ENCODE results near the gene ERCC1. TPM values are rescaled to one million over a fixed set of nuclear protein-coding genes. Genes with fewer than 3 reads are reported as not detected.

The ERCC1 gene
- 158 and 165 TPM in 2 replicates for total RNA-seq (2021)
- Bru-seq, nascent RNA, result percentile 51 among the genes with signal in this experiment
- percentile 59 among the genes with signal in this experiment for BruChase-seq, experiment 1, labeled RNA remaining after a 2-hour chase
- percentile 68 among the genes with signal in this experiment for BruChase-seq, experiment 2, labeled RNA remaining after a 6-hour chase
- long read RNA-seq, transcript ERCC1-201 (8 exons, 1,278 nt), result minor isoform, 5 of 291 reads
- long read RNA-seq, transcript ERCC1-203 (9 exons, 949 nt), result minor isoform, 25 of 291 reads
- long read RNA-seq, transcript ERCC1-208 (10 exons, 1,453 nt), result minor isoform, 31 of 291 reads
- long read RNA-seq, transcript ERCC1-202 (10 exons, 3,828 nt), result major isoform, 86 of 291 reads
- long read RNA-seq, partial matches to known transcripts, result 79 of 291 reads
- long read RNA-seq, other reads (novel, unspliced or antisense), result 63 of 291 reads

DNA sequence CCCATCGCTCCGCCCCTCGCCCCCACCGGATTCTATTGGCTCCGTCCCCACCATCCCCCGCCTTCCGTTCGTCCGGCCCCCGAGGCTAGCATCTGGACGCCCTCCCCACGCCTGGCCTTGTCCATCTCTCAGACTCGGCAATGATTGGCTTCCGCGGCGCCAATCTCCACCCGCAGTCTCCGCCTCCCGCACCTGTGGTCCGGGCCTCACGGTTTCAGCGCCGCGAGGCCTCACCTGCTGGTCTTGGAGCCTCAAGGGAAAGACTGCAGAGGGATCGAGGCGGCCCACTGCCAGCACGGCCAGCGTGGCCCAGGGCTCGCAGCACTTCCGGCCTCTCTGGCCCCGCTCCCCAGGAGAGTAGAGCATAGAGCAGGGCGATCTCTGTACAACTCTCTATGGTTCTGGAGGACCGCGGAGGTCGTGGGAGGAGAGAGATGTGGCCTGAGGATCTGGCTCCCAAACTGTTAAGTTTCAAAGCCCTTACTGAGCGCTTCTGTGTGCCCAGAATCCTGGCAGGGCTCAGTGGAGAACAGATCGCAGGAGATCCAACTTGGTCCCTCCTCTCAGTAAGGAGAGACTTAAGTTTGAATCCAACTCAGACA lies at the start of gene ERCC1:
ERCC1 (minus strand) TSS at position 329 of the 602 bp plus-strand sequence. CDS start 543 bp downstream, outside the sequence.
- DNase-seq (ENCODE audit: low spot score), result peak; percentile 97
- intact Hi-C loops (cut with micrococcal nuclease; ENCODE audit: unreplicated experiment), result no loop called here
- ChIA-PET CTCF (interaction anchor here (0.5 to 1.0 kb wide), 3 partner anchors 16 to 261 kb away, joined by 3 to 4 read pairs (median 3); no protein-coding TSS in a partner anchor), POLR2A (ENCODE audit: low non-redundant PET) (interaction anchor here (0.5 to 0.6 kb wide), 2 partner anchors 56 to 1777 kb away, joined by 5 to 6 read pairs; no protein-coding TSS in a partner anchor)
- peak within 1 kb of the TSS; percentile 89 for H3K27ac ChIP-seq (ENCODE audit: low read depth, low read length, poor library complexity, severe bottlenecking)
- peak within 1 kb of the TSS; percentile 63 for H3K4me3 ChIP-seq (ENCODE audit: low read depth, low read length, poor library complexity, severe bottlenecking)
- H3K27me3 ChIP-seq (replicated peaks; ENCODE audit: insufficient read depth, low read depth, low read length, poor library complexity), result no peaks in the 10 kb centered on the region
- H3K36me3 ChIP-seq (ENCODE audit: insufficient read depth, low read length, poor library complexity, severe bottlenecking), result peaks cover 22% of the 10 kb centered on the region
- H3K9me3 ChIP-seq (ENCODE audit: low read depth, low read length, poor library complexity, severe bottlenecking), result no peaks in the 10 kb centered on the region
- no peak for TF ChIP-seq EZH2 (IDR thresholded peaks at IDR 0.05; ENCODE audit: borderline replicate concordance, low read depth, low read length, poor library complexity, severe bottlenecking)
- TF ChIP-seq, protein P1, sequence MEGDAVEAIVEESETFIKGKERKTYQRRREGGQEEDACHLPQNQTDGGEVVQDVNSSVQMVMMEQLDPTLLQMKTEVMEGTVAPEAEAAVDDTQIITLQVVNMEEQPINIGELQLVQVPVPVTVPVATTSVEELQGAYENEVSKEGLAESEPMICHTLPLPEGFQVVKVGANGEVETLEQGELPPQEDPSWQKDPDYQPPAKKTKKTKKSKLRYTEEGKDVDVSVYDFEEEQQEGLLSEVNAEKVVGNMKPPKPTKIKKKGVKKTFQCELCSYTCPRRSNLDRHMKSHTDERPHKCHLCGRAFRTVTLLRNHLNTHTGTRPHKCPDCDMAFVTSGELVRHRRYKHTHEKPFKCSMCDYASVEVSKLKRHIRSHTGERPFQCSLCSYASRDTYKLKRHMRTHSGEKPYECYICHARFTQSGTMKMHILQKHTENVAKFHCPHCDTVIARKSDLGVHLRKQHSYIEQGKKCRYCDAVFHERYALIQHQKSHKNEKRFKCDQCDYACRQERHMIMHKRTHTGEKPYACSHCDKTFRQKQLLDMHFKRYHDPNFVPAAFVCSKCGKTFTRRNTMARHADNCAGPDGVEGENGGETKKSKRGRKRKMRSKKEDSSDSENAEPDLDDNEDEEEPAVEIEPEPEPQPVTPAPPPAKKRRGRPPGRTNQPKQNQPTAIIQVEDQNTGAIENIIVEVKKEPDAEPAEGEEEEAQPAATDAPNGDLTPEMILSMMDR (conservative IDR thresholded peaks at IDR 0.05; ENCODE audit: low read depth, low read length), result no peak
- BruUV-seq (replicated peaks), result no TSS peak
- H3K4me1 ChIP-seq (ENCODE audit: insufficient read depth, low read length, poor library complexity, severe bottlenecking), result peaks cover 16% of the 10 kb centered on the region

- TF ChIP-seq, protein P1 (conservative IDR thresholded peaks at IDR 0.05; ENCODE audit: low read depth, low read length), result no peak
- no peak for TF ChIP-seq EZH2 (IDR thresholded peaks at IDR 0.05; ENCODE audit: borderline replicate concordance, low read depth, low read length, poor library complexity, severe bottlenecking)
- POLR2A ChIA-PET (ENCODE audit: low non-redundant PET), result no interaction called here
- no peak overlapping the region for H3K27ac ChIP-seq (ENCODE audit: low read depth, low read length, poor library complexity, severe bottlenecking)
- peaks cover 5% of the 10 kb centered on the region for H3K4me1 ChIP-seq (ENCODE audit: insufficient read depth, low read length, poor library complexity, severe bottlenecking)
- no peaks in the 10 kb centered on the region for H3K9me3 ChIP-seq (ENCODE audit: low read depth, low read length, poor library complexity, severe bottlenecking)
- DNase-seq (ENCODE audit: low spot score), result no peak
- H3K27me3 ChIP-seq (replicated peaks; ENCODE audit: insufficient read depth, low read depth, low read length, poor library complexity), result no peaks in the 10 kb centered on the region
- CTCF ChIA-PET, result interaction anchor here (0.6 kb wide), 1 partner anchor 20 kb away, joined by 6 read pairs; no protein-coding TSS in a partner anchor
- H3K4me3 ChIP-seq (ENCODE audit: low read depth, low read length, poor library complexity, severe bottlenecking), result no peak overlapping the region
- intact Hi-C loops (cut with micrococcal nuclease; ENCODE audit: unreplicated experiment), result no loop called here
- H3K36me3 ChIP-seq (ENCODE audit: insufficient read depth, low read length, poor library complexity, severe bottlenecking), result no peaks in the 10 kb centered on the region
- BruUV-seq (replicated peaks), result no TSS peak
Observed at GRCh38 chr19:45473367-45473681, 49.6 kb upstream of the ERCC1 start.

DNA sequence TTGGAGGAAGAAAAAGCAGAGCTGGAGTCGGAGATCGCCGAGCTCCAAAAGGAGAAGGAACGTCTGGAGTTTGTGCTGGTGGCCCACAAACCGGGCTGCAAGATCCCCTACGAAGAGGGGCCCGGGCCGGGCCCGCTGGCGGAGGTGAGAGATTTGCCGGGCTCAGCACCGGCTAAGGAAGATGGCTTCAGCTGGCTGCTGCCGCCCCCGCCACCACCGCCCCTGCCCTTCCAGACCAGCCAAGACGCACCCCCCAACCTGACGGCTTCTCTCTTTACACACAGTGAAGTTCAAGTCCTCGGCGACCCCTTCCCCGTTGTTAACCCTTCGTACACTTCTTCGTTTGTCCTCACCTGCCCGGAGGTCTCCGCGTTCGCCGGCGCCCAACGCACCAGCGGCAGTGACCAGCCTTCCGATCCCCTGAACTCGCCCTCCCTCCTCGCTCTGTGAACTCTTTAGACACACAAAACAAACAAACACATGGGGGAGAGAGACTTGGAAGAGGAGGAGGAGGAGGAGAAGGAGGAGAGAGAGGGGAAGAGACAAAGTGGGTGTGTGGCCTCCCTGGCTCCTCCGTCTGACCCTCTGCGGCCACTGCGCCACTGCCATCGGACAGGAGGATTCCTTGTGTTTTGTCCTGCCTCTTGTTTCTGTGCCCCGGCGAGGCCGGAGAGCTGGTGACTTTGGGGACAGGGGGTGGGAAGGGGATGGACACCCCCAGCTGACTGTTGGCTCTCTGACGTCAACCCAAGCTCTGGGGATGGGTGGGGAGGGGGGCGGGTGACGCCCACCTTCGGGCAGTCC lies 49.0 kb upstream of the ERCC1 start:
- Histone ChIP-seq H3K27ac (ENCODE audit: low read depth, low read length, poor library complexity, severe bottlenecking) (no peak overlapping the region), H3K4me1 (ENCODE audit: insufficient read depth, low read length, poor library complexity, severe bottlenecking) (peaks cover 1% of the 10 kb centered on the region), H3K27me3 (replicated peaks; ENCODE audit: insufficient read depth, low read depth, low read length, poor library complexity) (no peaks in the 10 kb centered on the region), H3K4me3 (ENCODE audit: low read depth, low read length, poor library complexity, severe bottlenecking) (no peak overlapping the region), H3K9me3 (ENCODE audit: low read depth, low read length, poor library complexity, severe bottlenecking) (no peaks in the 10 kb centered on the region), H3K36me3 (ENCODE audit: insufficient read depth, low read length, poor library complexity, severe bottlenecking) (no peaks in the 10 kb centered on the region)
- TF ChIP-seq, protein P1 (conservative IDR thresholded peaks at IDR 0.05; ENCODE audit: low read depth, low read length), result no peak
- no peak for TF ChIP-seq EZH2 (IDR thresholded peaks at IDR 0.05; ENCODE audit: borderline replicate concordance, low read depth, low read length, poor library complexity, severe bottlenecking)
- POLR2A ChIA-PET (ENCODE audit: low non-redundant PET), result no interaction called here
- no peak for DNase-seq (ENCODE audit: low spot score)
- CTCF ChIA-PET, result interaction anchor here (0.6 kb wide), 1 partner anchor 19 kb away, joined by 6 read pairs; no protein-coding TSS in a partner anchor
- BruUV-seq (replicated peaks), result no TSS peak
- intact Hi-C loops (cut with micrococcal nuclease; ENCODE audit: unreplicated experiment), result no loop called here
